ENCODE measurements around the gene PACSIN2. TPM values are rescaled to one million over a fixed set of nuclear protein-coding genes. Genes with fewer than 3 reads are reported as not detected.

Gene PACSIN2
- total RNA-seq, 2 experiments from 2014 or later = 33.5 to 35.7 TPM

- ATAC-seq = no peak
- H3K36me3 Mint-ChIP-seq (ENCODE audit: low read depth) = peaks cover 8% of the 10 kb centered on the region
These were observed 140.9 kb downstream of the PACSIN2 start for GRCh38 chr22:42874010-42874409.

GRCh38 chr22:42873356-42873755 is 141.6 kb downstream of the PACSIN2 start:
- intact Hi-C loops (cut with micrococcal nuclease) = no loop called here
- no peaks in the 10 kb centered on the region for H3K9me3 Mint-ChIP-seq
- H3K4me3 Mint-ChIP-seq = no peak overlapping the region
- no peak for DNase-seq
- ChIA-PET CTCF (no interaction called here), POLR2A (no interaction called here)
- no peak overlapping the region for H3K27ac Mint-ChIP-seq
- no peaks in the 10 kb centered on the region for H3K27me3 Mint-ChIP-seq
- no peaks in the 10 kb centered on the region for H3K4me1 Mint-ChIP-seq (ENCODE audit: low read depth)
- peaks cover 8% of the 10 kb centered on the region for H3K36me3 Mint-ChIP-seq (ENCODE audit: low read depth)
- no peak for ATAC-seq
- TF ChIP-seq CTCF (IDR thresholded peaks at IDR 0.05) = no peak

More at GRCh38 chr22:42874010-42874409, 140.9 kb downstream of the PACSIN2 start:
- H3K4me3 Mint-ChIP-seq = no peak overlapping the region
- H3K27me3 Mint-ChIP-seq = no peaks in the 10 kb centered on the region
- intact Hi-C loops (cut with micrococcal nuclease) = no loop called here
- no peak for DNase-seq
- TF ChIP-seq CTCF (IDR thresholded peaks at IDR 0.05) = no peak
- H3K4me1 Mint-ChIP-seq (ENCODE audit: low read depth) = no peaks in the 10 kb centered on the region
- CTCF ChIA-PET = no interaction called here
- no peaks in the 10 kb centered on the region for H3K9me3 Mint-ChIP-seq
- POLR2A ChIA-PET = no interaction called here
- no peak overlapping the region for H3K27ac Mint-ChIP-seq

- CTCF ChIA-PET = no interaction called here
- Mint-ChIP-seq H3K27me3 (no peaks in the 10 kb centered on the region), H3K36me3 (ENCODE audit: low read depth) (peaks cover 8% of the 10 kb centered on the region), H3K27ac (no peak overlapping the region), H3K4me1 (ENCODE audit: low read depth) (peaks cover under 1% of the 10 kb centered on the region), H3K4me3 (no peak overlapping the region), H3K9me3 (no peaks in the 10 kb centered on the region)
- POLR2A ChIA-PET = no interaction called here
- no peak for DNase-seq
- TF ChIP-seq CTCF (IDR thresholded peaks at IDR 0.05) = no peak
- ATAC-seq = no peak
- intact Hi-C loops (cut with micrococcal nuclease) = no loop called here
These were observed 142.1 kb downstream of the PACSIN2 start for GRCh38 chr22:42872821-42873220.

GRCh38 chr22:42871146-42872050 is 143.6 kb downstream of the PACSIN2 start:
- Mint-ChIP-seq H3K9me3 (no peaks in the 10 kb centered on the region), H3K27me3 (no peaks in the 10 kb centered on the region), H3K4me3 (no peak overlapping the region), H3K27ac (no peak overlapping the region), H3K36me3 (ENCODE audit: low read depth) (peaks cover 8% of the 10 kb centered on the region), H3K4me1 (ENCODE audit: low read depth) (peaks cover 5% of the 10 kb centered on the region)
- no peak for TF ChIP-seq CTCF (IDR thresholded peaks at IDR 0.05)
- intact Hi-C loops (cut with micrococcal nuclease) = no loop called here
- ChIA-PET CTCF (no interaction called here), POLR2A (interaction anchor here (1.2 to 1.4 kb wide), 2 partner anchors 22 to 77 kb away, joined by 3 to 4 read pairs; no protein-coding TSS in a partner anchor)
- DNase-seq (no peak), ATAC-seq (no peak)

GRCh38 chr22:42869888-42870480 is 145.0 kb downstream of the PACSIN2 start:
- intact Hi-C loops (cut with micrococcal nuclease) = no loop called here
- no peak overlapping the region for H3K4me3 Mint-ChIP-seq
- ATAC-seq (no peak), DNase-seq (no peak)
- ChIA-PET POLR2A (interaction anchor here (1.2 to 1.4 kb wide), 2 partner anchors 23 to 78 kb away, joined by 3 to 4 read pairs; no protein-coding TSS in a partner anchor), CTCF (no interaction called here)
- H3K27me3 Mint-ChIP-seq = no peaks in the 10 kb centered on the region
- peaks cover 5% of the 10 kb centered on the region for H3K4me1 Mint-ChIP-seq (ENCODE audit: low read depth)
- TF ChIP-seq CTCF (IDR thresholded peaks at IDR 0.05) = no peak
- no peak overlapping the region for H3K27ac Mint-ChIP-seq
- H3K36me3 Mint-ChIP-seq (ENCODE audit: low read depth) = peaks cover 9% of the 10 kb centered on the region
- H3K9me3 Mint-ChIP-seq = peaks cover 4% of the 10 kb centered on the region
